ENCODE data around the gene C1GALT1. TPM values are rescaled to one million over a fixed set of nuclear protein-coding genes. Genes with fewer than 3 reads are reported as not detected.
"Not testable (repeated sequence)": the region's sequence is repeated elsewhere in the genome, so short reads cannot be mapped to it uniquely, and the experiment has no call there.

The C1GALT1 gene
- total RNA-seq, 1 donor from 2014 or later, result 28.8 TPM

- DNase-seq (ENCODE audit: low read depth, low spot score), result no peak
These were observed 13.0 kb upstream of the C1GALT1 start for GRCh38 chr7:7169296-7169695.

GRCh38 chr7:7173956-7174632, 8.2 kb upstream of the C1GALT1 start:
- no peak for DNase-seq (ENCODE audit: low read depth, low spot score)

GRCh38 chr7:7175075-7175695, 7.2 kb upstream of the C1GALT1 start:
- no peak for DNase-seq (ENCODE audit: low read depth, low spot score)

- peak; percentile 79 for DNase-seq (ENCODE audit: low read depth, low spot score)
These were observed 5.8 kb upstream of the C1GALT1 start for GRCh38 chr7:7176406-7177043.

- DNase-seq (ENCODE audit: low read depth, low spot score), result peak; percentile 68
These were observed 5.3 kb upstream of the C1GALT1 start for GRCh38 chr7:7177044-7177517.

GRCh38 chr7:7178081-7178480, 4.3 kb upstream of the C1GALT1 start:
- no peak for DNase-seq (ENCODE audit: low read depth, low spot score)

- no peak for DNase-seq (ENCODE audit: low read depth, low spot score)
These were observed 3.4 kb upstream of the C1GALT1 start for GRCh38 chr7:7178906-7179305.

GRCh38 chr7:7180725-7181449, 1.5 kb upstream of the C1GALT1 start:
- DNase-seq (ENCODE audit: low read depth, low spot score), result no peak

- no peak for DNase-seq (ENCODE audit: low read depth, low spot score)
These were observed 707 bp upstream of the C1GALT1 start for GRCh38 chr7:7181519-7182155.

GRCh38 chr7:7183061-7183837, 905 bp downstream of the C1GALT1 start:
- DNase-seq (ENCODE audit: low read depth, low spot score), result no peak

- no peak for DNase-seq (ENCODE audit: low read depth, low spot score)
These were observed 1.6 kb downstream of the C1GALT1 start for GRCh38 chr7:7183838-7184463.

- DNase-seq (ENCODE audit: low read depth, low spot score), result no peak
These were observed 3.1 kb downstream of the C1GALT1 start for GRCh38 chr7:7185371-7185989.

- DNase-seq (ENCODE audit: low read depth, low spot score), result no peak
These were observed 5.7 kb downstream of the C1GALT1 start for GRCh38 chr7:7188091-7188490.

- DNase-seq (ENCODE audit: low read depth, low spot score), result no peak
These were observed 6.4 kb downstream of the C1GALT1 start for GRCh38 chr7:7188742-7189141.

- DNase-seq (ENCODE audit: low read depth, low spot score), result no peak
These were observed 7.8 kb downstream of the C1GALT1 start for GRCh38 chr7:7190142-7190541.

GRCh38 chr7:7191137-7191536, 8.8 kb downstream of the C1GALT1 start:
- DNase-seq (ENCODE audit: low read depth, low spot score), result no peak

GRCh38 chr7:7192798-7193788, 10.7 kb downstream of the C1GALT1 start:
- DNase-seq (ENCODE audit: low read depth, low spot score), result not testable (repeated sequence)

- not testable (repeated sequence) for DNase-seq (ENCODE audit: low read depth, low spot score)
These were observed 17.2 kb downstream of the C1GALT1 start for GRCh38 chr7:7199592-7199991.

Data from pulmonary artery endothelial cell (primary cell).